ENCODE results near the gene RAI14.

RAI14 gene

DNA sequence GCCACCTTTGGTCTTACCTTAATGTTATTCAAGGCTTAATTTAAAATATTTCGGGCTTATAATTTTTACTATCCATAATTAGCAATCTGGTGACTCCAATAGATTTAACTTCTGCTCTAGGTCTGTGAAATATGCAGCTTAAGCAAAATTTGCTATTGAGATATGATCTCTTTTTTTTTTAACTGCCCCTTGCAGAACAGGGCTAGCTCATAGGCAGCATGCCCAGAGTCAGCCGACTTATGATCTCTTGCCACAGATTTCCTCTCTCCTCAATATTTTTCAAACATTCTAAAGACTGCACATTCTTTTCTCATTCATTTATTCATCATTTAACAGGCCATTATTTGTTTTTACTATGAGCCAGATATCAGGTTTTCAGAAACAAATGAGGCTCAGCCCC lies 187.4 kb downstream of the RAI14 start:
- no peak for TF ChIP-seq ZNF274 (IDR thresholded peaks at IDR 0.05; ENCODE audit: low read depth, low read length)
- no peak overlapping the region for H3K4me3 ChIP-seq (ENCODE audit: low read length)

- TF ChIP-seq ZNF274 (IDR thresholded peaks at IDR 0.05; ENCODE audit: low read depth, low read length), result no peak
- no peak overlapping the region for H3K4me3 ChIP-seq (ENCODE audit: low read length)
Measured at GRCh38 chr5:34844106-34844505, 188.0 kb downstream of the RAI14 start.

GRCh38 chr5:34844999-34845398 lies 188.9 kb downstream of the RAI14 start:
- H3K4me3 ChIP-seq (ENCODE audit: low read length), result no peak overlapping the region
- no peak for TF ChIP-seq ZNF274 (IDR thresholded peaks at IDR 0.05; ENCODE audit: low read depth, low read length)

DNA sequence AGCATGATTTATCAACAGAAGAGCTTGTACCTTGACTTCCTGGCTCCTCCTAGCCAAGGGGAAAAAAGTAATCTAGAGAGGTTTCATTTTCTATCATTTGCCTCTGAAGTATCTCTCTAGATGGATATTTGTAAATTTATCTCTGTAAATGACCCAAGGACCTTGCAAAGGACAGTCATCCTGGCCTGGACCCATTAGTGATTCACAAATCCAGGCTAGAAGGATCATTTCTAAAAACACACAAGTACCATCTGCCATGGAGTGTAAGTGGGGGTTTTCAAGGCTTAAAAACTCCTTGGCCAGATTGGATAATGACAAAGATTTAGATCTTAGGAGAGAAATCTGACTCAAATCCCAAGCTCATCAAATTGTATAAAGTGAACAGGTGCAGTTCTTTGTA lies 190.9 kb downstream of the RAI14 start:
- no peak for TF ChIP-seq ZNF274 (IDR thresholded peaks at IDR 0.05; ENCODE audit: low read depth, low read length)
- H3K4me3 ChIP-seq (ENCODE audit: low read length), result no peak overlapping the region

DNA sequence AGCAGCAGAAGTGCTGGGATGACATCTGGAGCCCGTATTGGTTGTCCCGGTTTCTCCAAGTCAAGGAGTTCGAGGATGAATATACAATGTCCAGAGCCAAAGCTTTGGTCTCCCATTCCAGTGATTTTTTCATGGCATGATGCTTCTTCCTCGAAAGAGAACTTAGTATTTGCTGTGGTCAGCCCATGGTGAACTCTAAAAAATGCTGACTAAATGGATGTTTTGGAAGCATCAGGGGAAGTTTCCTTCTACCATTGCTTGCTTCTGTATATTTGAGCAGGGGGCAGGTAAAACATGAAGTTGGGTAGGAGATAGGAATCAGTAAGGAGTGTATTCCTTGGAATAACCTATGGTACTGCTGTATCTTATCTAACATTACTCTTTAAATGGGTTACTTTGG lies 191.4 kb downstream of the RAI14 start:
- TF ChIP-seq ZNF274 (IDR thresholded peaks at IDR 0.05; ENCODE audit: low read depth, low read length), result no peak
- no peak overlapping the region for H3K4me3 ChIP-seq (ENCODE audit: low read length)

DNA sequence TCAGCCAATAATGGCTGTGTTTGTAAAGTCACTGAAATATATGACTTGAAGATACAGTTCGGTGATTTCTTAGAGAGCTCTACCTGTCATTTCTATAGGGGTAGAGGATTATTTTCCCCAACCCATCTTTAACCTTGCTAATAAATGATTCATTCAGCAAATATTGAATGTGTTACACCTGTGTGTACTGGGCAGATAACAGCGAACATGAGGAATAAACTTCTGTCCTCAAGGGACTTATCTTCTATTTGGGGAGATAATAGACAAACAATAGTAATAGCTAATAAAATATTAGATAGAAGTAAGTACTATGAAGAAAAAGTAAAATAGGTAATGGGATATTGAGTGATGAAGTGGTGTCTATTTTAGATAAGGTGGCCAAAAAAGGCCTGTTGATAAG lies 192.1 kb downstream of the RAI14 start:
- no peak for TF ChIP-seq ZNF274 (IDR thresholded peaks at IDR 0.05; ENCODE audit: low read depth, low read length)
- no peak overlapping the region for H3K4me3 ChIP-seq (ENCODE audit: low read length)

DNA sequence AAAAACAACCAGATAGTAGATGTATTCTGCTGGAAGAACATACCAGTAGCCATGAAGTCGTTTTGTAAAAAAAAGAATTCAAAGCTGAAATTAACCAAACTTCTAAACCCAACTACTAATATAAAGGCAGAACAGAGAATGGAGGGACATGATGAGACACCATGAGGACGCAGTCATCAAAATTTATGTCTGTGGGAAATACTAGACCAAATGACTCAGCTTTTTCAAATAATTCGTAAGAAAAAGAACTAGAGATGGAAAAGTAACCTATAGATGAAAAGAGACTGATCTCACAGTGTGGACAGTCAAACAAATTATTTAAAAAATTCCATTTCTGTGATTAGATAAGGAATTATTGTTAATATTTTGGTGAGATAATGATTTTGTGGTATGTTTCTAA lies 193.1 kb downstream of the RAI14 start:
- no peak overlapping the region for H3K4me3 ChIP-seq (ENCODE audit: low read length)
- TF ChIP-seq ZNF274 (IDR thresholded peaks at IDR 0.05; ENCODE audit: low read depth, low read length), result no peak

DNA sequence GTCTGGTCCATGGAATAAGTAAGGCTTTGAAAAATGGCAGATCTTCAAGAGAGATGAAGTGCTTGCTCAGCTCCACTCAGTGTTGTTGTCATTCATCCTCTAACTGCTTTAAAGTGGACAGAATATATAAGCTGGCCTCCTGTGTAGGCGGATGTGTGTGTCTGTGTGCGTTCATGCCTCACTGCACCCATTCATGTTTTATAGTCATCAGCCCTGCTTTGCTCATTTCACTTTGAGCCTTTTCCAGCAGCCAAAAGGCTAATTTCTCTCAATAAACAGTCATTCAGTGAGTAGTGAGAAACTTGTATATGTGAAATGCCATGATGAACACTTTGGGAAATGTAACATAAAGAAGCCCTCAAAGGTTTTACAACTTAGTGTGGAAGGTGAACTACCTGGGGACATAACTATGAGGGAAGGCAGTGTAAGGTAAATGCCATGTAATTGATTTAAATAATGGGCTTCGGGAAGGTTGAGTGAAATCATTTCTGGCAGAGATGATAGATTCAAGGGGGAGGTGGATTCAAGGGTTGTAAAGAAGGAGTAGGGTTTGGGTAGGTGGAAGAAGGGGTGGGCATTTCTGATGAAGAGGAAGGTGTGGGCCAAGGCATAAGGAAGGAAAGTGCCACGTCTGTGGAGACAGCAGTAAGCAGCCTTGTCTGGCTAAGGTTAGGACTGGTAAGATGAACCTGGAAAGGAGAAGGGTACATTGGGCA lies 198.5 kb downstream of the RAI14 start:
- no peak for TF ChIP-seq ZNF274 (IDR thresholded peaks at IDR 0.05; ENCODE audit: low read depth, low read length)
- H3K4me3 ChIP-seq (ENCODE audit: low read length), result no peak overlapping the region

DNA sequence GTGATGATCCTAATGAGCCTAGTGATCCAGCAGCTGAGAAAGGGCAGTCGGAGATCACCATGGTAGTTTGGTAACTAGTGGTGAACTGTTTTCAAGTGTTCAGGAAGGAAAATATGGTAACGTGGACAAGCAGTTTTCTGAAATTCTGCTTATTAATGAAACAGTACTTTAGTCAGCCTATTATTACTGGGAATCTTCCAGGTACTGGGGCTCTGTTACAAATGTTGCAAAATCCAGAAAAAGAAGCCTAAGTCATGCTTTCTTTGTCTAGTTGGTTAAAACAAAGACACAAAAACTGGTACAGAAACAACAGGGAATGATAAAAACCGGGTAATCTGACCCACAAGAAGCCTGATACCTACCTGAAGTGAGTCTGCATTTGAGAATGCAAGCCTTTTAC lies 201.0 kb downstream of the RAI14 start:
- no peak overlapping the region for H3K4me3 ChIP-seq (ENCODE audit: low read length)
- TF ChIP-seq ZNF274 (IDR thresholded peaks at IDR 0.05; ENCODE audit: low read depth, low read length), result no peak

- no peak for TF ChIP-seq ZNF274 (IDR thresholded peaks at IDR 0.05; ENCODE audit: low read depth, low read length)
- no peak overlapping the region for H3K4me3 ChIP-seq (ENCODE audit: low read length)
Measured at GRCh38 chr5:34857894-34858293, 201.8 kb downstream of the RAI14 start.

GRCh38 chr5:34858790-34859189 lies 202.7 kb downstream of the RAI14 start:
- TF ChIP-seq ZNF274 (IDR thresholded peaks at IDR 0.05; ENCODE audit: low read depth, low read length), result no peak
- H3K4me3 ChIP-seq (ENCODE audit: low read length), result no peak overlapping the region

GRCh38 chr5:34859253-34859652 lies 203.1 kb downstream of the RAI14 start:
- no peak overlapping the region for H3K4me3 ChIP-seq (ENCODE audit: low read length)
- TF ChIP-seq ZNF274 (IDR thresholded peaks at IDR 0.05; ENCODE audit: low read depth, low read length), result no peak

GRCh38 chr5:34863946-34864345 lies 207.8 kb downstream of the RAI14 start:
- H3K4me3 ChIP-seq (ENCODE audit: low read length), result no peak overlapping the region
- TF ChIP-seq ZNF274 (IDR thresholded peaks at IDR 0.05; ENCODE audit: low read depth, low read length), result no peak

- no peak for TF ChIP-seq ZNF274 (IDR thresholded peaks at IDR 0.05; ENCODE audit: low read depth, low read length)
- H3K4me3 ChIP-seq (ENCODE audit: low read length), result no peak overlapping the region
Measured at GRCh38 chr5:34865091-34865490, 209.0 kb downstream of the RAI14 start.

- TF ChIP-seq ZNF274 (IDR thresholded peaks at IDR 0.05; ENCODE audit: low read depth, low read length), result no peak
- no peak overlapping the region for H3K4me3 ChIP-seq (ENCODE audit: low read length)
Measured at GRCh38 chr5:34866989-34867471, 210.9 kb downstream of the RAI14 start.

GRCh38 chr5:34867660-34868059 lies 211.5 kb downstream of the RAI14 start:
- no peak for TF ChIP-seq ZNF274 (IDR thresholded peaks at IDR 0.05; ENCODE audit: low read depth, low read length)

More at GRCh38 chr5:34867660-34868059, 211.5 kb downstream of the RAI14 start:
- no peak overlapping the region for H3K4me3 ChIP-seq (ENCODE audit: low read length)
